Endothelial cell of umbilical vein (primary cell): ENCODE measurements around the gene PRIM1.

Experiments used
- CTCF ChIP-seq, 2 donors: IDR thresholded peaks; 1 replicate in 1 of 2; 2 replicates in 1 of 2; pipeline ENCODE4 v1.5.1; 2011; ENCODE audit warnings: low read length in 2 of 2, mild to moderate bottlenecking in 2 of 2, moderate library complexity in 2 of 2, control low read depth in 1 of 2, inconsistent platforms in 1 of 2, low read depth in 1 of 2; ENCODE audit not compliant: insufficient read depth in 1 of 2; ENCODE audit errors: extremely low read depth in 1 of 2
- JUN ChIP-seq: IDR thresholded peaks from 2 replicates; pipeline ENCODE4 v1.6.1; 2011; ENCODE audit warnings: borderline replicate concordance, low read depth; ENCODE audit not compliant: insufficient read length, insufficient read depth
- MAX ChIP-seq: IDR thresholded peaks from 2 replicates; pipeline ENCODE4 v1.6.1; 2011; ENCODE audit not compliant: insufficient read depth, insufficient read length
- MYC ChIP-seq: IDR thresholded peaks from one replicate; pipeline ENCODE4 v1.6.1; 2011; ENCODE audit warnings: mild to moderate bottlenecking, low read depth, low read length
- POLR2A ChIP-seq: IDR thresholded peaks from 2 replicates; pipeline ENCODE4 v1.6.1; 2012; ENCODE audit warnings: low read depth, mild to moderate bottlenecking, control low read depth, low read length
- POLR2AphosphoS5 ChIP-seq: IDR thresholded peaks from 2 replicates; pipeline ENCODE4 v1.6.1; 2012; ENCODE audit warnings: low read depth, mild to moderate bottlenecking, control low read depth, low read length, moderate library complexity; ENCODE audit not compliant: insufficient read depth

GRCh38 chr12:56749359-56749758 is 2.8 kb downstream of the PRIM1 start:
- TF ChIP-seq CTCF (IDR thresholded peaks at IDR 0.05; ENCODE audit: extremely low read depth in 1 of 2, insufficient read depth in 1 of 2, low read depth in 1 of 2, low read length in 2 of 2) (no peak), POLR2A (no peak), MYC (no peak), MAX (no peak), POLR2AphosphoS5 (no peak), JUN (no peak)
